GM23248 (cell line): ENCODE results near the gene HRC.

Source experiments
- EZH2 ChIP-seq: fragments of 200-600 bp; sonication (generic); IDR thresholded peaks from 2 replicates; pipeline ENCODE4 v1.6.1; 2018; ENCODE audit warnings: antibody characterized with exemption, mild to moderate bottlenecking; ENCODE audit not compliant: insufficient read depth, poor library complexity, severe bottlenecking
- EZH2phosphoT487 ChIP-seq: fragments of 200-600 bp; sonication (generic); IDR thresholded peaks from 2 replicates; pipeline ENCODE4 v1.6.1; 2018; ENCODE audit warnings: antibody characterized with exemption, moderate library complexity, mild to moderate bottlenecking, low read depth; ENCODE audit not compliant: insufficient read depth

DNA sequence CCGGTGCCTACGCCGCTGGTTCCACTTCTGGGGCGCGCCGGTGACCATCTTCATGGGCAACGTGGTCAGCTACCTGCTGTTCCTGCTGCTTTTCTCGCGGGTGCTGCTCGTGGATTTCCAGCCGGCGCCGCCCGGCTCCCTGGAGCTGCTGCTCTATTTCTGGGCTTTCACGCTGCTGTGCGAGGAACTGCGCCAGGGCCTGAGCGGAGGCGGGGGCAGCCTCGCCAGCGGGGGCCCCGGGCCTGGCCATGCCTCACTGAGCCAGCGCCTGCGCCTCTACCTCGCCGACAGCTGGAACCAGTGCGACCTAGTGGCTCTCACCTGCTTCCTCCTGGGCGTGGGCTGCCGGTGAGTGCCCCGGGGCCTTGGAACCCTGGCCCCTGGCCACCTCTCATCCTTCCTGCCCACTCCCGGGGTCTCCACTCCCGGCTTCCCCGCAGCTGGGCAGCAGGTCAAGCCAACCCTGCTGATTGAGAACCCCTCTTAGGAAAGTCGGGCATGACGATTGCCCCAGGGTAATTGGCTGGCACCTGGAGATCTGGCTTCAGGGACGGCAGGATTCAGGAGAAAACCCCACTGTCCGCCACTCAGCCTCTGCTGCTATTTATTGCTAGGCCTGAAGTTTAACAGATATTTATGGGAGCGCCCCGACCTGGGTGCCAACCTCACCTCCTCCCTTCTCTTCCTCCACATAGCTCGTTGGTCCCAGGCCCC, 41.5 kb upstream of the HRC start:
- no peak for TF ChIP-seq EZH2phosphoT487
- no peak for TF ChIP-seq EZH2
